ENCODE data around the gene CYP39A1.

The CYP39A1 gene

GRCh38 chr6:46509981-46510510 is 142.6 kb downstream of the CYP39A1 start:
- no peak for DNase-seq

GRCh38 chr6:46509063-46509462 is 143.6 kb downstream of the CYP39A1 start:
- no peak for DNase-seq

DNA sequence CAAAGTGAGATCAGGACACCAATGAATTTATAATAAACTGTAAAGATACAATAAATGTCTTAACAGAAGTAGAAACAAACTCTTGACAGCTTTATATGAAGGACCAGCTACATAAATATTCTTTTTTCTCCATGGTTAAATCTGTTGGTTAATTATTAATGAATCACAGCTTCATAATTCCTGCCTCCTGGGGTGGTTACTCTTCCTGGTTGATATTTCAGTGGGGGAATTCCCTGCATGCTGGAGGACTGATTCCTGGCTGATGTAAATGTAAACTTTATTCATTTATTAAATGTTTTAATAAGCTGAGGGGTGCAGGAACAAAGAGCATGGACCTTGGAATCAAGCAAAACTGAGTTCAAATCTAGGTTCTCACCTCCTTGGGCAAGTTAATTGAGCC is 145.2 kb downstream of the CYP39A1 start:
- DNase-seq, result no peak

GRCh38 chr6:46505693-46506512 is 146.7 kb downstream of the CYP39A1 start:
- DNase-seq, result no peak

GRCh38 chr6:46504242-46504641 is 148.4 kb downstream of the CYP39A1 start:
- DNase-seq, result no peak

GRCh38 chr6:46502486-46503119 is 150.0 kb downstream of the CYP39A1 start:
- DNase-seq, result no peak

DNA sequence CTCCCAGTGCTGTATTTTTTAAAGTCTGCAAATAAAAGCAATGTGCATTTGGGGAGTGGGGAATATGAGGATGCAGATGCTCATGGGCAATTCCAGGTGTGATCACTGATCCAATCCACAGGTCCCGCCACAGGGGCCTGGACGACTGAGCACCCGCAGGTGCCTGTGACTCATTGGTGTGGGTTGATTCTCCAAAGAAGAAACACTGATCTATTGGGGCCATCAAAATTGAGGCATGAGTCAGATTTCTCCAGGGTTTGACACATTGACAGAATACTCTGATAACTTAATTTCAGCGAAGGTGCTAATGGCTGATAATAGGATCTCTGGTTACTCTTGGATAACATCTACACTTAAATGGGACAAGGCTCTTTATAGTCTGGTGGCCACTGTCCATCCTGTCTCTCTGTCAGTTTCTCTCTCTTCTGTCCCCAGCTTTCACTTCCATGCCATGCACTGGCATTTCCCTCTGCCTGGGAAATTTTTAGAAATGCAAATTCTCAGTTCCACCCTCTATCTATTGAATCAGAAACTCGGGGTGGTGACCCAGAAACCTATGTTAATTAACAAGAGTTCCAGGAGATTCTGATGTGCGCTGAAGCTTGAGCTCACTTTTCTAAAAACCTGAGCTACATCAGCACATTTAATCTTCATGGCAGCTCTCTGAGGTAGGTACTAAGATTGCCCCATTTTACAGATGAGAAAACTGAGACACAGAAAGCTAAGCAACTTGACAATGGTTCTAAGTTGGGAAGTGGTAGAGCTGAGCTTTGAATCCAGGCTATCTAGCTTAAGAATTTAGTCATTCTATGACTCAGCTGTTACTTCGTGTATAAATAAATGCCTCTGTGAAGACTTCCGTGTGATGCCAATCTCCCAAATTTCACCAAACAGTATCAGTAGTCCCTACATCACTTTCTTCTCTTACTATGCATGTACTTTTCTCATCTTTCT is 151.2 kb downstream of the CYP39A1 start:
- no peak for DNase-seq

- DNase-seq, result no peak
Measured at GRCh38 chr6:46500382-46500781, 152.2 kb downstream of the CYP39A1 start.

Data from CD4-positive, alpha-beta T cell treated with Interferon gamma for 1 hour (primary cell).